Thymus (tissue), 11 donors: ENCODE results near the gene FBXO42. TPM values are rescaled to one million over a fixed set of nuclear protein-coding genes. Genes with fewer than 3 reads are reported as not detected.
A peak's percentile ranks its signal among the peaks of the same experiment; 100 is the strongest.

ENCODE experiments used
- DNase-seq, 9 donors: peaks; one replicate each; pipeline ENCODE4 v3.0.0-alpha.2; 2013; ENCODE audit warnings: low spot score in 9 of 9, low read depth in 6 of 9, missing footprints in 1 of 9
- H3K27ac ChIP-seq, 2 donors: one replicate each; pipeline ENCODE4 v1.5.1; 2013; ENCODE audit warnings: control low read depth in 1 of 2, low read depth in 1 of 2, low read length in 1 of 2, mild to moderate bottlenecking in 1 of 2, moderate library complexity in 1 of 2
- H3K27me3 ChIP-seq, 2 donors: one replicate each; pipeline ENCODE4 v1.5.1; 2013; ENCODE audit warnings: low read length in 1 of 2; ENCODE audit not compliant: control insufficient read depth in 2 of 2, insufficient read depth in 1 of 2
- H3K36me3 ChIP-seq, 2 donors: one replicate each; pipeline ENCODE4 v1.5.1; 2013; ENCODE audit warnings: low read length in 1 of 2, mild to moderate bottlenecking in 1 of 2, moderate library complexity in 1 of 2; ENCODE audit not compliant: control insufficient read depth in 2 of 2, insufficient read depth in 2 of 2
- H3K4me1 ChIP-seq, 2 donors: one replicate each; pipeline ENCODE4 v1.5.1; 2013; ENCODE audit warnings: low read length in 2 of 2; ENCODE audit not compliant: control insufficient read depth in 2 of 2, insufficient read depth in 2 of 2
- H3K4me3 ChIP-seq, 2 donors: one replicate each; pipeline ENCODE4 v1.5.1; 2013; ENCODE audit warnings: low read length in 2 of 2, control low read depth in 1 of 2, mild to moderate bottlenecking in 1 of 2
- H3K9me3 ChIP-seq, 2 donors: one replicate each; pipeline ENCODE4 v1.5.1; 2013; ENCODE audit warnings: low read length in 1 of 2, mild to moderate bottlenecking in 1 of 2; ENCODE audit not compliant: control insufficient read depth in 2 of 2, insufficient read depth in 1 of 2
- WGBS: extraction: QIAGEN DNeasy Blood & Tissue Kit; methylation state at CpG from one replicate; pipeline ENCODE4 v1.1.7; 2013; 5-methylcytosine and 5-hydroxymethylcytosine counted together
- polyA plus RNA-seq: library from polyadenylated mRNA; stranded (reverse); fragments of 200-250 nt; gene quantifications from one replicate; pipeline ENCODE4 v1.2.3, GENCODE V29; 2013
- total RNA-seq: library from RNA; stranded (reverse); fragments of 120-200 nt; gene quantifications from one replicate; pipeline ENCODE4 v1.2.4, GENCODE V29; 2013
- donor health status: healthy.

Gene FBXO42
- total and polyA plus RNA-seq, 2 donors, result 12.4 to 20.8 TPM

GRCh38 chr1:16307222-16307621, 45.1 kb downstream of the FBXO42 start:
- over 99% methylated on average over 3 of the region's 3 CpGs for WGBS
- Histone ChIP-seq H3K27ac (no peak overlapping the region), H3K4me3 (no peak overlapping the region), H3K9me3 (no peaks in the 10 kb centered on the region), H3K4me1 (no peaks in the 10 kb centered on the region), H3K36me3 (peaks cover 39 to 64% of the 10 kb centered on the region in 2 donors), H3K27me3 (no peaks in the 10 kb centered on the region)
- no peak for DNase-seq

DNA sequence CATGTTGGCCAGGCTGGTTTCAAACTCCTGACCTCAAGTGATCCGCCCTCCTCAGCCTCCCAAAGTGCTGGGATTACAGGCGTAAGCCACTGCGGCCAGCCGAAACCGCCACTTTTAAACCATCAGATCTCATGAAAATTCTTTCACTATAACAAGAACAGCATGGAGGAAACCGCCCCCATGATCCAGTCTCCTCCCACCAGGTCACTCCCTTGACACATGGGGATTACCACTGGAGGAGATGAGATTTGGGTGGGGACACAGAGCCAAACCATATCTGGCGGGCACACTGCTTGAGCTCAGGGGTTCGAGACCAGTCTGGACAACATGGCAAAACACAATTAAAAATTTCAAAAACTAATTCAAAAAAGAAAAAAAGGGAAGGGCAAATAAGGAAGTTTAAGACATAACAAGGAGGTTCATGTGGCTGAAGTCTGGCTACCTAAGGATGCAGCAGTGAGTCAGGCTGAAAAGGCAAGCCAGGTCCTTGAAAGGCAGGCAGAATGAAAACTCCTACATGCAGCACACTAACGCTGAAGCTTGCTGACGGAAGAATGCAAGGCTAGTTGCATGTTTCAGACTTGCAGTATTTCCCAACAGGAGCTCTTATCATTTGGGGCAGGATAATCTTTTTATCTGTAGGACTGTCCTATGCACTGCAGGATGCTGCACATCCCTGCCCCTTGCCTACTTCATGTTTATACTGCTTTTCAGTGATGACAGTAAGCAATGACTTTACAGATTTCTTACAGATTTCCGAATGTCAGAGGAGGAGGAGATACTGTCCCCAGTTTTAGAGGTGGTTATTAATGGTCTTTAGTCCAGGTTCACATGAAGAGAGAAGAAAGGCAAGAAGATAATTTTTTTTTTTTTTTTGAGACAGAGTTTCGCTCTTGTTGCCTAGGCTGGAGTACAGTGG, 49.3 kb downstream of the FBXO42 start:
- no peak for DNase-seq
- Histone ChIP-seq H3K4me3 (no peak overlapping the region), H3K27me3 (no peaks in the 10 kb centered on the region), H3K27ac (no peak overlapping the region), H3K36me3 (peaks cover 43 to 53% of the 10 kb centered on the region in 2 donors), H3K4me1 (no peaks in the 10 kb centered on the region), H3K9me3 (no peaks in the 10 kb centered on the region)
- 98% methylated on average over 12 of the region's 12 CpGs for WGBS

DNA sequence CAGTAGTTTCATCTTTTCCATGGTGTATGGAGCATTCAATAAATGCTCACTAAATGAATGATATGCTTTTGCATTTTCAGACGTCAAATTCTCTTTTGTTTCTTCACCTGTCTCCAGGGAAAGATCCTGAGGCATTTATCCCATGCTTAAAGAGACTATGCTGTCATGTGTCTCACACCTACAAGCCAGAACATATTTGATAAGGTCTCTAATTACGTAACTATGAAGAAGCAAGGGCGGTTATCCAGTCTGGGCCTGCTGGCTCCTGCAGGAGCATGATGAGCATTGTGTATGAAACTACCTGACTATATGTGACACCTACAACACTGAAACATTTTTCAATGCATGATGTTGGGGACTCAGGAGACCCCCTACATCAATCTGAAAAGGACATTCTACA, 51.8 kb downstream of the FBXO42 start:
- H3K4me3 ChIP-seq, result no peak overlapping the region
- WGBS, result 94% methylated on average over 3 of the region's 3 CpGs
- H3K4me1 ChIP-seq, result no peaks in the 10 kb centered on the region
- DNase-seq, result peak in 1 of 9 donors; percentile 28
- no peaks in the 10 kb centered on the region for H3K27me3 ChIP-seq
- H3K27ac ChIP-seq, result peak overlapping the region in 1 of 2 donors; percentile 58
- no peaks in the 10 kb centered on the region for H3K9me3 ChIP-seq
- H3K36me3 ChIP-seq, result peaks cover 41 to 52% of the 10 kb centered on the region in 2 donors

- no peak for DNase-seq
- H3K4me1 ChIP-seq, result peaks cover 0 to 2% of the 10 kb centered on the region in 2 donors
- no peak overlapping the region for H3K27ac ChIP-seq
- H3K27me3 ChIP-seq, result no peaks in the 10 kb centered on the region
- H3K4me3 ChIP-seq, result no peak overlapping the region
- H3K36me3 ChIP-seq, result peaks cover 37 to 47% of the 10 kb centered on the region in 2 donors
- H3K9me3 ChIP-seq, result no peaks in the 10 kb centered on the region
- 96% methylated on average over 12 of the region's 12 CpGs for WGBS
Observed at GRCh38 chr1:16298653-16299052, 53.6 kb downstream of the FBXO42 start.

DNA sequence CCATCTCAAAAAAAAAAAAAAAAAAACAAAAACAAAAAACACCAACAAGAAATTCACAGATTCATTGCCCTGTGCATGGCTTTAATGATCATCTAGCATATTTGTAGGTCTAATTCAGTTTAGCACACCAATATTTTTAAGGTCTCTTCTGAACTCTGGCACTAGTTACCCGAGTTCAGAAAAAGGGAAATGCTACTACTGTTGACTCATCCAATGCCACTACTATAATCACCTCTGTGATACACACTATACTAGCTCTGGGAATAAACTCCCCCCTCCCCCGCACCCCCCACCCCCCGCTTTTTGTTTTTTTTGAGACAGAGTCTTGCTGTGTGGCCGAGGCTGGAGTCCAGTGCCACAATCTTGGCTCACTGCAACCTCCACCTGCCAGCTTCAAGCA, 55.6 kb downstream of the FBXO42 start:
- peaks cover 0 to 2% of the 10 kb centered on the region in 2 donors for H3K4me1 ChIP-seq

DNA sequence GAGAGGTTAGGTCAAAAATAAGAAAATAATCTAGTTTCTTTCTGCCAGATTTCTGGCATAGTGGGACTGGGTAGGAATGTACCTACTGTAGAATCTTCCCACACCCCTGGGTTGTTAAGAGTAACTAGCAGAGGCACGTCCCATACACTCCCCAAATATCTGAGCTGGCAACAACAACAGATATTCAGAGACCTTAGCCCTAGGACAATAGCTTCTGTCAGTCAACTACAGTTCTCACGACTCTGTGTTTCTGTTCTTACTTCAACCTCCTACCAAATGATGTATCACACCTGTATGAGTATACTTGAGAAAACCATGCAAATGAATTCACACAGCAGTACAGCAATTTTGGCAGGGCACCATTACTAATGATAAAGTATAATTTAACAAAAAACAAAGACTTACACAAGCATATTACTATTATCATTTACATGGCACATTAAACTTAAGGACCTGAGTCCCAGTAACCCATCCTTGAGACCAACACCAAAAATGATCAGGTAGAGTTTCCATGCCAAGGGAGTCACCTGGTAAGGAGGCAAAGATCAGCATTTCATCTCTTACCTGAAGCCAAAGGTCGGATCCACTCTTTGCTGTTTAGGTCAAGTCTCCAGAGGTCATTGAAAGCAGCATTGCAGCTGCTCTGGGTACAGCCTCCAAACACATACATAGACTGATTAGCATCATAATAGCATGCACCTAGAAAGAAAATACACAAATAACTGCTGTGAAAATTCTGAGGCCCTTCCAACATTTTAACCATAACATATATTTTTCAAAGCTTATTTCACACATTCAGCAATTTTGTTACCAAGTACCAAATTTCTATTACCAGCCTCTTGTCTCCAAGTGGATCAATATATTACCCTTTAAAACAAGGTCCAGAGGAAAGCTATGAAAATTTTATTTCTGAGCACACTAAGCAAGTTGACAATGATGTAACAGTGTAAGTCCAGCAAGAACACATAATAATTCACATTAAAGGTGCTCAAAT, 57.8 kb downstream of the FBXO42 start:
- 95% methylated on average over 3 of the region's 3 CpGs for WGBS
- Histone ChIP-seq H3K4me3 (no peak overlapping the region), H3K36me3 (peaks cover 28 to 35% of the 10 kb centered on the region in 2 donors), H3K4me1 (peaks cover 0 to 2% of the 10 kb centered on the region in 2 donors), H3K27ac (peak overlapping the region in 1 of 2 donors; percentile 65), H3K9me3 (no peaks in the 10 kb centered on the region), H3K27me3 (no peaks in the 10 kb centered on the region)
- no peak for DNase-seq

More for the DNA sequence above, 55.6 kb downstream of the FBXO42 start:
- DNase-seq, result no peak
- Histone ChIP-seq H3K4me3 (no peak overlapping the region), H3K36me3 (peaks cover 23 to 37% of the 10 kb centered on the region in 2 donors), H3K9me3 (no peaks in the 10 kb centered on the region), H3K27ac (no peak overlapping the region), H3K27me3 (no peaks in the 10 kb centered on the region)
- 96% methylated on average over 4 of the region's 4 CpGs for WGBS

GRCh38 chr1:16293538-16293937, 58.7 kb downstream of the FBXO42 start:
- no peaks in the 10 kb centered on the region for H3K9me3 ChIP-seq
- peaks cover 30 to 43% of the 10 kb centered on the region in 2 donors for H3K36me3 ChIP-seq
- WGBS, result 96% methylated on average over 1 of the region's 1 CpG
- DNase-seq, result no peak
- no peak overlapping the region for H3K27ac ChIP-seq
- H3K4me3 ChIP-seq, result no peak overlapping the region
- H3K27me3 ChIP-seq, result no peaks in the 10 kb centered on the region
- peaks cover 0 to 2% of the 10 kb centered on the region in 2 donors for H3K4me1 ChIP-seq

DNA sequence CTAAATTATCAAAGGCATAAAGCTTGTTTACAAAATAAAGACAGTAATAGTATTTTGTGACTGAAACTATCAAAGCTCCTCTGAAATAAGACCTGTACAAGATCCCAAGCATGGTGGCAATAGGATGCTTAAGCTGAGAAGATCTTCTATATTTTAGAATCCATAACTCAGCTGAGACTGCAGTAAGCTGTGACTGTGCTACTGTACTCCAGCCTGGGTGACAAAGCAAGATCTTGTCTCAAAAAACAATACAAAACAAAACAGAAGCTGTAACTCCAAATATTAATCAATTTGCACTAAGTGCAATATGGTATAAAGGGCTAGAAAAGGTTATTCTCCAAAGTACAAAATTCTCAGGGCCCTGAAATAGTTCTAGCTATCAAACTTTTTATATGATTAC, 59.5 kb downstream of the FBXO42 start:
- Histone ChIP-seq H3K9me3 (no peaks in the 10 kb centered on the region), H3K36me3 (peaks cover 26 to 43% of the 10 kb centered on the region in 2 donors), H3K27me3 (no peaks in the 10 kb centered on the region), H3K27ac (no peak overlapping the region), H3K4me1 (peaks cover 0 to 2% of the 10 kb centered on the region in 2 donors), H3K4me3 (no peak overlapping the region)
- no peak for DNase-seq
